Activated T-cell treated with anti-CD3 and anti-CD28 coated beads, Interleukin-2, amount 50 U/mL, for 24 hours (primary cell): ENCODE data around the gene PDE6B.

Experiments
- DNase-seq: peaks from one replicate; pipeline ENCODE4 v3.0.0-alpha.2; 2020
- H3K27ac Mint-ChIP-seq: 2 replicates; pipeline ENCODE4 v1.8.0; 2020; ENCODE audit warnings: mild to moderate bottlenecking, mixed read lengths
- H3K27me3 Mint-ChIP-seq: 2 replicates; pipeline ENCODE4 v1.8.0; 2020; ENCODE audit warnings: mixed read lengths
- H3K36me3 Mint-ChIP-seq: 2 replicates; pipeline ENCODE4 v1.8.0; 2020; ENCODE audit warnings: low read depth, mixed read lengths
- H3K4me1 Mint-ChIP-seq: 2 replicates; pipeline ENCODE4 v1.8.0; 2020; ENCODE audit warnings: low read depth, mixed read lengths
- H3K4me3 Mint-ChIP-seq: 2 replicates; pipeline ENCODE4 v1.8.0; 2020; ENCODE audit warnings: mild to moderate bottlenecking, moderate library complexity, mixed read lengths
- H3K9me3 Mint-ChIP-seq: 2 replicates; pipeline ENCODE4 v1.8.0; 2020; ENCODE audit warnings: mixed read lengths

The PDE6B gene

DNA sequence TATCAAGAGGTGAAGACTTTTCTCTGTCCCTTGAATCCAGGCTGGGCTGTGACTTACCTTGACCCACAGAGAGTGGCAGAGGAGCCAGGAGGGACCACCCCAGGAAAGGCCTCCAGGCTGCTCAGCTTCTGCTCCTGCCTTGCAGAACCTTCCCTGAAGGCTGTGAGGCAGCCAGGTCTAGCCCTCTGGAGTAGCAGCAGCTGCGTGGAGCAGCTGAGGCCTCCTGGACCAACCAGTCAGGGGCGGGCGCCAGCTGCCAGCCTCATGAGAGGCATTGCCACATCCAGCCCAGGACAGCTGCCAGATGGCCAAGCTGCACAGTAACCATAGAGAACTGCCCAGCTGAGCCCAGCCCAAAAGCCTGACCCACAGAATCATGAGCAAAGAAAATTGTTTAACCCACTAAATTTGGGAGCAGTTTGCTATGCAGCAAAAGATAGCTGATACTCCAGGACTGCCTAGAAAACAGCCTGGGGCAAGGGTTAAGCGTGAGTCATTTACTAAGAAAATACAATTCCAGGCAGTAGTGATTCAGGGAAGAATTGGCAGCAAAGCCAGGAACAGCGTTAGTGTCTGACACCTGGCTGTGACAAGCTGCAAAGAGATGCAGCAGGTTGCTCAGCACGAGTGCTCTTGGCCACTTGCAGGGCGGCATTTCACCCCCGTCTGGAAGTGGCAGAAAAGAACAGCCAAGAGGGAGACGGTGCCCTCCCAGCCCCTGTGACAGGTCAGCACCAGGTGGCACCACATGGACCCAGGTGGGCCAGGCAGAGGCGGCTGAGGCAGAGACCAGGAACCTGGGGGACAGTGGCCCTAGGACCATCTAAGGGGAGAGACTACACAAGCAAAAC, 14.7 kb upstream of the PDE6B start:
- H3K27me3 Mint-ChIP-seq, result peaks cover 20% of the 10 kb centered on the region
- DNase-seq, result peak; percentile 13
- H3K4me1 Mint-ChIP-seq, result no peaks in the 10 kb centered on the region
- no peak overlapping the region for H3K27ac Mint-ChIP-seq
- H3K4me3 Mint-ChIP-seq, result no peak overlapping the region
- H3K36me3 Mint-ChIP-seq, result no peaks in the 10 kb centered on the region
- H3K9me3 Mint-ChIP-seq, result no peaks in the 10 kb centered on the region

DNA sequence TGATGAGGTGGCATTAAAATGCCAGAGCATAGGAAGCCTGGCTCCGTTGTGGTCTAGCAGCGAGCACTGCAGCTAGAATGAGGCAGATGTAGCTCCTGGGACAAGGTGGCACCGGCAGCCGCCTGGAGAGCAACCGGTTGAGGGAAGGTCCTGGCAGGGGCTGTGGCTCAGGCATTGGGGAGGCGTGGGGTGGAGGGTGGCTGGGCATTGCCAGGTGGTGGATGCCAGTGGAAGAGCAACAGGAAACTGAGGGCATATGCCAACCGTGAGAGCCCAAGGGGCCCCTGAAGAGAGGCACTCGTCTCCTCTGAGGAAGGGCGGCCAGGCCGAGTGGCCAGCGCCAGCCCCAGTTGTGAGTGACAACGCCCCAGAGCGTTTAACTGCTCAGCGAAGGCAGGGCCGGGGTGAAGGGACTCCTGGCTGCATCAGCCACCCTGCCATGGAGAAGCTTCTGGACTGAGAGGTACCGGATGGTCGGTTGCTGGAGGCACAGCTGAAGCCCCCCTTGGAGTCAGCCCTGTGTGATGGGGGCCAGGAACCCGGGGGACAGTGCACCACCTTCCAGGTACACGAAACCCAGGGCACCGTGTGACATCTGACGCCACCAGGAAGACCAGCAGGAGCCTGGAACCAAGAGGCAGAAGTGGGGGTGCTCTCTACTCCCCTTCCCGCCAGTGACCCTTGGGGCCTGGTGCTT, 13.2 kb upstream of the PDE6B start:
- no peaks in the 10 kb centered on the region for H3K9me3 Mint-ChIP-seq
- H3K36me3 Mint-ChIP-seq, result no peaks in the 10 kb centered on the region
- no peak overlapping the region for H3K27ac Mint-ChIP-seq
- peaks cover 18% of the 10 kb centered on the region for H3K27me3 Mint-ChIP-seq
- no peaks in the 10 kb centered on the region for H3K4me1 Mint-ChIP-seq
- H3K4me3 Mint-ChIP-seq, result no peak overlapping the region
- peak; percentile 19 for DNase-seq

DNA sequence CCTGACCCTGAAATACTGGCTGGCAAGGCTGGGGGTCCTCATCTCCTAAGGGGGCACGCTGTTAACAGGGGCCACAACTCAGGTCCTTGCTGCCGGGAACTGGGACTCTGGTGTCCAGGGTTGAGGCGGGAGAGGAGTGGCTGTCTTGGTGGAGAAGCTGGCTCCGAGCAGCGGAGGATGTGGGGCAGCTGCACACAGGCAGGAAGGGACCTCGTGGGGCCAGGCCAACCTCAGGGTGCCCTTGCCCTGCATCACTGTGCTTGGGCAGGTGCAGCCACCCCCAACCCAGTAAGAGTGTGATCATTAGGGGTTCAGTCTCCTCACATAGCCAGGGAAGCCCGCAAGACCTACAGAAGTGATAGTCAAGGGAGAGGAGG, 12.6 kb upstream of the PDE6B start:
- H3K27me3 Mint-ChIP-seq, result peaks cover 18% of the 10 kb centered on the region

DNA sequence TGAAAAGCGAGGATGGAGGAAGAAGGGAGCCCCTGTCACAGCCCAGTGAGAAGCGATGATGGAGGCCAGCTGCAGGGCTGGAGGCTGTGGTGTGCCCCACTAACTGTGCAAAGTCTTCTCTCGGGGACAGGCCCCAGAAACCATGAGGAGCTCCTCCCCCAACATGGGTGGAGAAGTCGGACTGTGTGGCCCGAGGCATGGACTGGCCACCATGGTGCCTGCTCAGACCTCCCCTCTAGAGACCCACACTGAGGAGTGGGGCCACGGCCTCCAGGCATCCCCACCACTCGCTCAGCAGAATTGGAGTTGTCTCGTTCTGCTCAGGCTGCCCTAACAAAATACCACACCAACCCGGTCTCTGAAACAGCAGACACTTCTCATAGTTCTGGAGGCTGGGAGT, 12.2 kb upstream of the PDE6B start:
- H3K4me1 Mint-ChIP-seq, result no peaks in the 10 kb centered on the region
- H3K4me3 Mint-ChIP-seq, result no peak overlapping the region
- no peak overlapping the region for H3K27ac Mint-ChIP-seq
- peak; percentile 18 for DNase-seq
- no peaks in the 10 kb centered on the region for H3K36me3 Mint-ChIP-seq
- peaks cover 21% of the 10 kb centered on the region for H3K27me3 Mint-ChIP-seq
- H3K9me3 Mint-ChIP-seq, result no peaks in the 10 kb centered on the region

More for the DNA sequence above, 12.6 kb upstream of the PDE6B start:
- Mint-ChIP-seq H3K36me3 (no peaks in the 10 kb centered on the region), H3K4me1 (no peaks in the 10 kb centered on the region), H3K4me3 (no peak overlapping the region), H3K27ac (no peak overlapping the region), H3K9me3 (no peaks in the 10 kb centered on the region)
- no peak for DNase-seq

DNA sequence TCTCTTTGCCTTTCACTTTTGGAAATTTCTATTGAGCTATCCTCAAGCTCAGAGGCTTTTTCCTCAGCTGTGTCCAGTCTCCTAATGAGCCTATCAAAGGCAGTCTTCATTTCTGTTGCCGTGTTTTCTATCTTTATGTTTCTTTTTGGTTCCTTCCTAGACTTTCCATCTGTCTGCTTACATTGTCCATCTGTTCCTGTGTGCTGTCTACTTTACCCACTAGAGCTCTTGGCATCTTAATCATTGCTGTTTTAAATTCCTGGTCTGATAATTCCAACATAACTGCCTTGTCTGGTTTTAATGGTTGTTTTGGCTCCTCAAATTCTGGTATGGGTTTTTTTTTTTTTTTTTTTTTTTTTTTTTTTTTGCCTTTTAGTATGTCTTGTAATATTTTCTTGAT, 9.3 kb upstream of the PDE6B start:
- Mint-ChIP-seq H3K4me3 (no peak overlapping the region), H3K36me3 (no peaks in the 10 kb centered on the region), H3K27ac (no peak overlapping the region), H3K4me1 (no peaks in the 10 kb centered on the region), H3K27me3 (peaks cover 22% of the 10 kb centered on the region), H3K9me3 (no peaks in the 10 kb centered on the region)
- DNase-seq, result no peak

DNA sequence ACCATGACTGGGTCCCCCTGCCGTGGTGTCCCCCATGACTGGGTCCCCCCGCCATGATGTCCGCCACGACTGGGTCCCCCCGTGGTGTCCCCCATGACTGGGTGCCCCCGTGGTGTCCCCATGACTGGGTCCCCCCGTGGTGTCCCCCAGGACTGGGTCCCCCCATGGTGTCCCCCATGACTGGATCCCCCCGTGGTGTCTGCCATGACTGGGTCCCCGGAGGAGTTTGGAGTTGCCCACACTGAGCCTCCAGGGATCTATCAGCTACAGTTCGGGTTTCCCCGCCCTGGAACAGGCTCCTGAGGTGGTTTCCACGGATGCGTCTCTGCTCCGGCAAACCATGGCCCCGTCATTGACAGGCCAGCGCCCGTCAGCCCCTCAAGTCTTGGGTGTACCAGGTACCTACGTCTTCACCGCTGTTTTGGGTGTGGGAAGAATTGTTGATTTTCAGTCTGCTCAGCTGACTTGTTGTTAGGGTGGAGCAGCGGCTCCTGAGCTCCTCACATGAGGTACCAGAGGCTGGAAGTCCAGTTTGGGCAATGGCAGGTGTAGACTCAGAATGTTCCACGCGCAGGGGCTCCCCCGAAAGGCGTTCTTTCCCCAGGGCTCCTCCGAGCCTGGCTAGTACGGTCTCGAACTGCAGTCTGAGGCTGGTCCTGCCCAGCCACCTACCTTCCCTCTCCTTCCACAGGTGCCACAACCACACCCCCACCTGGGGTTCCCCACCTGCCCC, 8.3 kb upstream of the PDE6B start:
- Mint-ChIP-seq H3K4me1 (no peaks in the 10 kb centered on the region), H3K27ac (no peak overlapping the region), H3K27me3 (peaks cover 24% of the 10 kb centered on the region), H3K4me3 (no peak overlapping the region), H3K36me3 (no peaks in the 10 kb centered on the region), H3K9me3 (no peaks in the 10 kb centered on the region)
- peak; percentile 5 for DNase-seq

DNA sequence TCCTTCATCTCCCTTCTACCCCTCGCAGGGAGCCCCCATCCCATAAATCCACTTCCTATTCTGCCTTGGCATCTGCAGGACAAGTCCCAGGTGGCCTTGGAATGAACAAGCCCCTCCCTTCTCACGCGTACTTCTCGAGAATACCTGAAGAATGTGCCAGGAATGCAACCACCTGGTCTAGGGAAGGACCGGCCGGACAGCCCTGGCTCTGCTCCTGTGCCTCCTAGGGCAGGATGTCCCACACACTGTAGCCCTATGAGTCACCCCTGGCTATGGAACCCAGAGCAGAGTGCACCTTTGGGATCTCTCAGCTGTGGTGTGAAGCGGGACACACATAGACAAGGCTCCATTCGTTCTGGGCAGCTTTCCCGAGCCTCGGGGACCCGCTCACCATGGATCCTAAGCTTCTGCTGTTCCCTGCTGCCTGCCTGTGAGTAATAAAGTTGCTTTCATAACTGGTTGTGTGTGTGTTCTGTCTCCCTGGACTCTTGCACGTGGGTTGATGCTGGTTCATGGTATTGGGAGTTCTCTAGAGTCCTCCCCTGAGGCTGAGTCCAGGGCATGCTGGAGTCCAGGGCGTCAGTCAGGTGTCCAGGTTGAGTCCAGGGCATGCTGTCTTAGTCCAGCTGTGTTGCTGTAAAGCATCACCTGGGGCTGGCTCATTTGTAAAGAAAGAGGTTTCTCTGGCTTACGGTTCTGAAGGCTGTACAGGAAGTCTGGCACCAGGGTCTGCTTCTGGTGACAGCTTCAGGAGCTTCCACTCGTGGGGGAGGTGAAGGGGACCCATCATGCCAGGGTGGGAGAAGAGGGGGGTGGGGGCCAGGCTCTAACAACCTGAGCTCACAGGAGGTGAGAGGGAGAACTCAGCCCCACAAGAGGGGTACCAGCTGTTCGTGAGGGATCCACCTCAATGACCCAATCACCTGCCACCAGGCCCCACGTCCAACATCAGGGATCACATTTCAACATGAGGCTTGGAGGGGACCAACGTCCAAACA, 7.4 kb upstream of the PDE6B start:
- no peaks in the 10 kb centered on the region for H3K36me3 Mint-ChIP-seq
- H3K4me1 Mint-ChIP-seq, result no peaks in the 10 kb centered on the region
- H3K9me3 Mint-ChIP-seq, result no peaks in the 10 kb centered on the region
- no peak overlapping the region for H3K27ac Mint-ChIP-seq
- peaks cover 28% of the 10 kb centered on the region for H3K27me3 Mint-ChIP-seq
- H3K4me3 Mint-ChIP-seq, result no peak overlapping the region
- DNase-seq, result peak; percentile 13

DNA sequence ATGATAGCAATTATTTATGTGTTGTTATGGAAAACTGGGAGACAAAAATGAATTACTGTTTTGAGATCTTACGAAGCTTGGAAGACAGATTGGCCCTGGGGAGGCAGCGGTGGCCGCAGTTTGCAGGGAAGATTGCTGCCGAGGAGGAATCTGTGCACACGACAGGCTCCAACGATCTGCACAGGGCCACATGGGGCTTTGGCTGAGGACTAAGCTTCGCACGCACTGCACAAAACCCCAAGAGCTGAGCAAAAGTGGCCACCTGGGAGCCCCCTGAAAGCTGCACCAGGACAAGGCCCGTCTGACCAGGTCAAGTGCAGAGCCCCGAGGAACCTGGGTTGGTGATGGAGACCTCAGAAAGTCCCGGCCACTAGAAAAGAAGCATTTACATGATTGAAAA, 5.2 kb upstream of the PDE6B start:
- no peak overlapping the region for H3K4me3 Mint-ChIP-seq
- peaks cover 38% of the 10 kb centered on the region for H3K27me3 Mint-ChIP-seq
- no peak overlapping the region for H3K27ac Mint-ChIP-seq
- DNase-seq, result no peak
- no peaks in the 10 kb centered on the region for H3K9me3 Mint-ChIP-seq
- H3K4me1 Mint-ChIP-seq, result no peaks in the 10 kb centered on the region
- H3K36me3 Mint-ChIP-seq, result no peaks in the 10 kb centered on the region

DNA sequence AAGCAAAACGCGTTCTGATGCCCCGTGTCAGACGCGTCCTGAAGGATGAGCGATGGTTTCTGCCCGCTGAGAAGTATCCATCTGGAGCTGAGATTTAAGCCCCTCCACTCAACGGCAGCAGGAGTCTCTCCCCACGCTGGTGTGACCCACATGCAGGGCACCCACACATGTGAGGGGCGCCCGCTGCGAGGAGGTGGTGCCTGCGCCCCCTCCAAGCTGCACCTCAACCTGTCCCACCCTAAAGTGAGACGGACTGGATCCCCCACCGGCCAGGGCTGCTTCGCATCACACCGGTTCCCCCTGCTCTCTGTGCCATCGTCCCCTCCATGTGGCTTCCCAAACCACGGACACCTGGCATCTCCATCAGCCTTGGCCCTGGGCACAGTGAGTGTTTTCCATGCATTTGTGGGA, 4.5 kb upstream of the PDE6B start:
- peak; percentile 8 for DNase-seq
- Mint-ChIP-seq H3K9me3 (no peaks in the 10 kb centered on the region), H3K27ac (no peak overlapping the region), H3K27me3 (peaks cover 41% of the 10 kb centered on the region), H3K4me3 (no peak overlapping the region), H3K36me3 (no peaks in the 10 kb centered on the region), H3K4me1 (no peaks in the 10 kb centered on the region)

DNA sequence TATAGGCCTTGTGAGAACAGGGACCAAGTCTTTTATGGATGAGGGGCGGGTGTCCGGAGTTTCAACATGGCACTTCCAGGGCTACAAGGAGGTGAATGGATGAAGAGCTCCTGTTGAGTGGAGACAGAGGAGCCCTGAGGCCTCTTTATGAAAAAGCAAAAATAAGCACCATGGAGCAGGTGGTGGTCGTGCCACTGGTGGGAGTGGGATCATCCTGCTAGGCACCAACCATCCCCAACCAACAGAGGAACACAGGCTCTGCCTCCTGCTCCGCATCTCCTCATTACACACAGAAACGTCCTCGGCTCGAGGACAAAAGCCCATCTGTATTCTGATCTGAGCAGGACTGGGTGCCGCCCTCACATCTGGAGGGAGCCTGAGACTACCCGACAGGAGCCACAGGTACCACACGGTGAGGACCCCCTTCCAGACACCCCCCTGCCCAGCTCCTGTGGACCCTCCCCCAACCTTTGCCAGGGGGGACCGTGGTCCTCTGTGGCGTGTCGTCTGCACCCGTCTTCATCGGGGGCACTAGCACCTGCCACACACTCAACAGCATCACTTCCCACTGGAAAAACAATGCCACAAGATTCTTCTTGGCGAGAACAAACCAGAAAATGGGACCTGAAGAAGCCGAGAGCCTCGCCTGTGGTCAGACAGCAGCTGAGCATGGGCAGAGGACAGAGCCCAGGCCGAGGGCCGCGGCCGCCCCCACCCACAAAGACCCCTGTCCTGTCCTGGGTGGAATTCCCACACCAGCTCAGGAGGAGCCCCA, 3.9 kb upstream of the PDE6B start:
- Mint-ChIP-seq H3K27ac (no peak overlapping the region), H3K4me1 (no peaks in the 10 kb centered on the region), H3K9me3 (no peaks in the 10 kb centered on the region), H3K36me3 (no peaks in the 10 kb centered on the region), H3K27me3 (peaks cover 39% of the 10 kb centered on the region), H3K4me3 (no peak overlapping the region)
- peak; percentile 11 for DNase-seq

DNA sequence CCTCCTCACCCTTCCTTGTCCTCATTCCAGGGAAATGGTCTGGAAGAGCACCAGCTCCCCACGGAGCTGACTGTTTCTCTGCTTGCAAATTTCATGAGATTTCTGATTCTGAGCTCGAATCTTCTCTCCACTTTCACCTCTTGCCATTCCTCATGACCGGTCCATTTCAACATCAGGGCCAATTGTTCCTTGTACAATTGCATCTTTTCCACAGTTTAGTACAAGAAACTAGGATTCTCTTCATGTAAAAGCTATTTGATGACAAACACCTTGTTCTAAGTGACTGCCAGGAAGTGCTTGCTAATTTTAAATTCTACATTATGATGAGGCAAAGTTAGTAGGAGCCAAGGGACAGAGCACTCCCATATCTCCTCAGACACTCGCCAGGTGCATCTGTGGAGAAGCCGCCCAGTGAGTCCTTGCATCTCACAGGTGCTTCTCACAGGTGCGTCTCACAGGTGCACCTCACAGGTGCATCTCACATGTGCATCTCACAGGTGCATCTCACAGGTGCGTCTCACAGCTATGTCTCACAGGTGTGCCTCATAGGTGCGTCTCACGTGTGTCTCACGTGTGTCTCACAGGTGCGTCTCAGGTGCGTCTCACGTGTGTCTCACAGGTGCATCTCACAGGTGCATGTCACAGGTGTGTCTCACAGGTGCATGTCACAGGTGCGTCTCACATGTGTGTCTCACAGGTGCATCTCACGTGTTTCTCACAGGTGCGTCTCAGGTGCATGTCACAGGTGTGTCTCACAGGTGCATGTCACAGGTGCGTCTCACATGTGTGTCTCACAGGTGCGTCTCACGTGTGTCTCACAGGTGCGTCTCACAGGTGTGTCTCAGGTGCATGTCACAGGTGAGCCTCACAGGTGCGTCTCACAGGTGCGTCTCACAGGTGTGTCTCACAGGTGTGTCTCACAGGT, 3.0 kb upstream of the PDE6B start:
- peak; percentile 13 for DNase-seq
- Mint-ChIP-seq H3K27ac (no peak overlapping the region), H3K4me1 (no peaks in the 10 kb centered on the region), H3K9me3 (no peaks in the 10 kb centered on the region), H3K36me3 (no peaks in the 10 kb centered on the region), H3K4me3 (no peak overlapping the region), H3K27me3 (peaks cover 38% of the 10 kb centered on the region)

DNA sequence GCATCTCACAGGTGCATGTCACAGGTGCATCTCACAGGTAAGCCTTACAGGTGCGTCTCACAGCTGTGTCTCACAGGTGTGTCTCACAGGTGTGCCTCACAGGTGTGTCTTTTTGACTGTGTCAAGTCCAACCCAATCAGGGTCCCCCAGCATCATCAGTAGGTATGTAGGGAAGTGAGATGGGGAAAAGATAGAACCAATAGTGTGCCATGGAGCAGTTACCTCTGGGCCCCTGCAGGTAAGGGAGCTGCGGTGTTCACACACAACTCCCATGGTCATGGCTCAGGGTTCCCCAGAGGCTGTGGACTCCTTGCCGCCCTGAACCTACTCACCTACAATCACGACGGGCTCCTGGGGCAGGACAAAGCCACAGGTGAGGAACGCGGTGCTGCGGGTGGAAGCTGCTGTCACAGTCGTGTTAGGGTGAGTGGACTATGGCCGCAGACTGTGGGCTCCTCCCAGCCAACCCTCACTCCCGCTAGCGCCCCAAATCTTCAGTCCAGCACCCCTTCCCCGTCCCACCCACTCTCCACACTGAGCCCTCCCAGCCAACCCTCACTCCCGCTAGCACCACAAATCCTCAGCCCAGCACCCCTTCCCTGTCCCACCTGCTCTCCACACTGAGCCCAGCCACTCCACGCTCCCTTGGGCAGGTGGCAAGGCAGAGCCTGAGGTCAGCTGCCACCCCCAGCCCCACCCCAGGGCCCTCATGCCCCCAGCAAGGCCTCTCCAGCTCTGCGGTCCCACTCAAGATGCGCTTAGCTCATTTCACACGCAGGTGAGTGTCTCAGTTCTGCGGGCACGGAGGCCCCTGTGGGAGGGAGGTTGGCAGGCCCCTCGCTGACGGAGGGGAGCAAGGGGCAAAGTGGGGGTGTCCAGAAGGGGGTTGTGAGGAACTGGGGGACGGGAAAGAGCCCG, 2.1 kb upstream of the PDE6B start:
- DNase-seq, result no peak
- Mint-ChIP-seq H3K4me3 (no peak overlapping the region), H3K4me1 (no peaks in the 10 kb centered on the region), H3K27me3 (peaks cover 31% of the 10 kb centered on the region), H3K9me3 (no peaks in the 10 kb centered on the region), H3K27ac (no peak overlapping the region), H3K36me3 (no peaks in the 10 kb centered on the region)
